T47D (cell line): ENCODE results near the gene RIN1.
A peak's percentile ranks its signal among the peaks of the same experiment; 100 is the strongest.
"Not testable (repeated sequence)": the region's sequence is repeated elsewhere in the genome, so short reads cannot be mapped to it uniquely, and the experiment has no call there.

ENCODE experiments used
- DNase-seq, 2 experiments: peaks; one replicate each; pipeline versions ENCODE4 v3.0.0 to v3.0.0-alpha.2; 2011 to 2012; ENCODE audit warnings: low read depth in 1 of 2, low spot score in 1 of 2
- JUND ChIP-seq: IDR thresholded peaks from 2 replicates; pipeline ENCODE4 v1.6.1; 2012; ENCODE audit warnings: low read depth
- in situ Hi-C: cut with HindIII; loops from 2 replicates; pipeline ENCODE4 v1.10.0; 2016; ENCODE audit warnings: low sequenced_read_pairs, low pct_unique_long_range_greater_than_20kb

The RIN1 gene

GRCh38 chr11:66365711-66366619 lies 29.7 kb upstream of the RIN1 start:
- in situ Hi-C loops = no loop called here
- DNase-seq = peak in 1 of 2 experiments; percentile 52
- TF ChIP-seq JUND = no peak

GRCh38 chr11:66365166-66365565 lies 28.9 kb upstream of the RIN1 start:
- no peak for DNase-seq
- in situ Hi-C loops = no loop called here
- no peak for TF ChIP-seq JUND

- in situ Hi-C loops = no loop called here
- peak in 1 of 2 experiments; percentile 58 for DNase-seq
- TF ChIP-seq JUND = no peak
Measured at GRCh38 chr11:66363805-66364535, 27.7 kb upstream of the RIN1 start.

GRCh38 chr11:66363187-66363601 lies 27.0 kb upstream of the RIN1 start:
- TF ChIP-seq JUND = no peak
- DNase-seq = no peak
- in situ Hi-C loops = no loop called here

GRCh38 chr11:66362481-66363147 lies 26.4 kb upstream of the RIN1 start:
- TF ChIP-seq JUND = no peak

GRCh38 chr11:66361502-66361941 lies 25.3 kb upstream of the RIN1 start:
- TF ChIP-seq JUND = no peak
- in situ Hi-C loops = no loop called here

More at GRCh38 chr11:66362481-66363147, 26.4 kb upstream of the RIN1 start:
- no peak for DNase-seq
- in situ Hi-C loops = no loop called here

GRCh38 chr11:66360406-66361073 lies 24.3 kb upstream of the RIN1 start:
- no peak for DNase-seq
- no peak for TF ChIP-seq JUND

More at GRCh38 chr11:66361502-66361941, 25.3 kb upstream of the RIN1 start:
- no peak for DNase-seq

GRCh38 chr11:66359662-66360087 lies 23.4 kb upstream of the RIN1 start:
- in situ Hi-C loops = no loop called here

More at GRCh38 chr11:66360406-66361073, 24.3 kb upstream of the RIN1 start:
- in situ Hi-C loops = no loop called here

GRCh38 chr11:66350560-66351235 lies 14.5 kb upstream of the RIN1 start:
- DNase-seq, in situ Hi-C loops: not testable (repeated sequence)

More at GRCh38 chr11:66359662-66360087, 23.4 kb upstream of the RIN1 start:
- TF ChIP-seq JUND = no peak
- no peak for DNase-seq

GRCh38 chr11:66349084-66349386 lies 12.8 kb upstream of the RIN1 start:
- DNase-seq = no peak
- no peak for TF ChIP-seq JUND
- in situ Hi-C loops = no loop called here

GRCh38 chr11:66347425-66348276 lies 11.4 kb upstream of the RIN1 start, which contains the start of gene B4GAT1:
TSS of gene B4GAT1 (minus strand) at chr11:66347629. CDS start at chr11:66347545, 84 bp downstream.
- peak in 1 of 2 experiments; percentile 95 for DNase-seq
- in situ Hi-C loops = no loop called here
- TF ChIP-seq JUND = no peak
